Hepatocyte (in vitro differentiated cells): ENCODE measurements around the gene DUSP28. TPM values are rescaled to one million over a fixed set of nuclear protein-coding genes. Genes with fewer than 3 reads are reported as not detected.

Experiments used
- DNase-seq: peaks from one replicate; pipeline ENCODE4 v3.0.0-alpha.2; 2016; ENCODE audit warnings: low spot score
- H2AFZ ChIP-seq: fragments of 200-600 bp; sonication (generic); 2 replicates; pipeline ENCODE4 v1.6.0; 2016; ENCODE audit warnings: antibody characterized with exemption, mild to moderate bottlenecking
- H3K27ac ChIP-seq: fragments of 200-600 bp; sonication (generic); 2 replicates; pipeline ENCODE4 v1.5.1; 2016; ENCODE audit warnings: mild to moderate bottlenecking
- H3K27me3 ChIP-seq: fragments of 200-600 bp; sonication (generic); 2 replicates; pipeline ENCODE4 v1.6.1; 2016
- H3K36me3 ChIP-seq: fragments of 200-600 bp; sonication (generic); replicated peaks from 2 replicates; pipeline ENCODE4 v1.5.1; 2016; ENCODE audit warnings: low read depth; ENCODE audit not compliant: insufficient read depth
- H3K4me1 ChIP-seq: fragments of 200-600 bp; sonication (generic); 2 replicates; pipeline ENCODE4 v1.5.1; 2016; ENCODE audit warnings: mild to moderate bottlenecking, moderate library complexity; ENCODE audit not compliant: insufficient read depth
- H3K4me2 ChIP-seq: fragments of 200-600 bp; sonication (generic); 2 replicates; pipeline ENCODE4 v1.6.0; 2016
- H3K4me3 ChIP-seq: fragments of 200-600 bp; sonication (generic); 2 replicates; pipeline ENCODE4 v1.5.1; 2016; ENCODE audit warnings: mild to moderate bottlenecking
- H3K79me2 ChIP-seq: fragments of 200-600 bp; sonication (generic); 2 replicates; pipeline ENCODE4 v1.6.0; 2017; ENCODE audit warnings: mild to moderate bottlenecking
- H3K9me2 ChIP-seq: fragments of 200-600 bp; sonication (generic); replicated peaks from 2 replicates; pipeline ENCODE4 v1.6.0; 2017; ENCODE audit warnings: mild to moderate bottlenecking; ENCODE audit not compliant: insufficient read depth
- H3K9me3 ChIP-seq: fragments of 200-600 bp; sonication (generic); 2 replicates; pipeline ENCODE4 v1.5.1; 2016; ENCODE audit warnings: low read depth, mild to moderate bottlenecking
- H4K20me1 ChIP-seq: fragments of 200-600 bp; sonication (generic); 2 replicates; pipeline ENCODE4 v1.6.0; 2016; ENCODE audit warnings: mild to moderate bottlenecking; ENCODE audit not compliant: insufficient read depth, poor library complexity, severe bottlenecking
- EZH2 ChIP-seq: fragments of 200-600 bp; sonication (generic); IDR thresholded peaks from 2 replicates; pipeline ENCODE4 v1.6.1; 2016; ENCODE audit warnings: antibody characterized with exemption, mild to moderate bottlenecking, borderline replicate concordance
- EZH2phosphoT487 ChIP-seq: fragments of 200-600 bp; sonication (generic); IDR thresholded peaks from one replicate; pipeline ENCODE4 v1.6.1; 2018; ENCODE audit warnings: antibody characterized with exemption, mild to moderate bottlenecking, low read depth, moderate library complexity; ENCODE audit not compliant: unreplicated experiment, severe bottlenecking
- WGBS: methylation state at CpG from one replicate; pipeline ENCODE4 v1.1.6; 2016; ENCODE audit warnings: low lambda C conversion rate; ENCODE audit errors: missing lambda C conversion rate; 5-methylcytosine and 5-hydroxymethylcytosine counted together
- polyA plus RNA-seq: library from polyadenylated mRNA; unstranded; fragments of >200 nt; fragmentation: Nextera tagmentation; extraction: Ambion mirVana; gene quantifications from 2 replicates; pipeline ENCODE4 v1.2.1, GENCODE V29; 2016
- total RNA-seq: library from RNA; depleted of rRNA; stranded (reverse); fragments of >200 nt; gene quantifications from 2 replicates; pipeline ENCODE4 v1.2.3, GENCODE V29; 2014
- TF ChIP-seq, protein P1 (sequence below): fragments of 200-600 bp; sonication (generic); IDR thresholded peaks from 2 replicates; pipeline ENCODE4 v1.5.1; 2016; ENCODE audit warnings: antibody characterized with exemption, mild to moderate bottlenecking; ENCODE audit not compliant: poor library complexity

Gene DUSP28, protein sequence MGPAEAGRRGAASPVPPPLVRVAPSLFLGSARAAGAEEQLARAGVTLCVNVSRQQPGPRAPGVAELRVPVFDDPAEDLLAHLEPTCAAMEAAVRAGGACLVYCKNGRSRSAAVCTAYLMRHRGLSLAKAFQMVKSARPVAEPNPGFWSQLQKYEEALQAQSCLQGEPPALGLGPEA
- total RNA-seq, result 4.6 and 4.8 TPM in 2 replicates
- polyA plus RNA-seq, result 6.3 and 6.8 TPM in 2 replicates

DNA sequence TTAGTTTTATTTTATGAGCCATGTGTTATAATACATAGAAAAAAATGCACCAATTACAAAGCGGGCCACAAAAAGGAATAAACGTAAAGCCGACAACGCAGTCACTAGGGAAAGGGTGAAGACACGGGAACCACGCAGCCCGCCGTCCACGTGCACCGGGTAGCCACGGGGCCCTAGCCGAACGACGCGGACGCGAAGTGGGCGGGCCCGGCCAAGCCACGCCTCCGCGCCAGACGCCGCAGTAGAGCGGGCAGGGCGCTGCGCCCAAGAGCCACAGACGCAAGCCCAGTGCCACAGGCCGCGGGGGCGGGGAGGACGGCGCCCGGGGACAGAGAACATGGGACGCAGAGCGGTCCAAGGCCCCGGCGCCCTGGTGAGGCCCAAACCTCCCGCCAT, at the start of gene DUSP28:
Gene DUSP28 (plus strand): TSS at position 274 of the 396 bp plus-strand sequence. CDS start 328 bp downstream, outside the sequence.
- no peaks in the 10 kb centered on the region for H3K9me2 ChIP-seq
- peak; percentile 94 for DNase-seq
- peaks cover 18% of the 10 kb centered on the region for H4K20me1 ChIP-seq
- peak within 1 kb of the TSS; percentile 66 for H2AFZ ChIP-seq
- H3K4me1 ChIP-seq, result peaks cover 34% of the 10 kb centered on the region
- H3K4me3 ChIP-seq, result peak within 1 kb of the TSS; percentile 67
- WGBS, result 1% methylated on average over 28 of the region's 39 CpGs
- H3K4me2 ChIP-seq, result peak within 1 kb of the TSS; percentile 82
- no peaks in the 10 kb centered on the region for H3K27me3 ChIP-seq
- no peaks in the 10 kb centered on the region for H3K36me3 ChIP-seq
- H3K27ac ChIP-seq, result peak within 1 kb of the TSS; percentile 100
- TF ChIP-seq EZH2 (no peak), EZH2phosphoT487 (no peak)
- TF ChIP-seq, protein P1, sequence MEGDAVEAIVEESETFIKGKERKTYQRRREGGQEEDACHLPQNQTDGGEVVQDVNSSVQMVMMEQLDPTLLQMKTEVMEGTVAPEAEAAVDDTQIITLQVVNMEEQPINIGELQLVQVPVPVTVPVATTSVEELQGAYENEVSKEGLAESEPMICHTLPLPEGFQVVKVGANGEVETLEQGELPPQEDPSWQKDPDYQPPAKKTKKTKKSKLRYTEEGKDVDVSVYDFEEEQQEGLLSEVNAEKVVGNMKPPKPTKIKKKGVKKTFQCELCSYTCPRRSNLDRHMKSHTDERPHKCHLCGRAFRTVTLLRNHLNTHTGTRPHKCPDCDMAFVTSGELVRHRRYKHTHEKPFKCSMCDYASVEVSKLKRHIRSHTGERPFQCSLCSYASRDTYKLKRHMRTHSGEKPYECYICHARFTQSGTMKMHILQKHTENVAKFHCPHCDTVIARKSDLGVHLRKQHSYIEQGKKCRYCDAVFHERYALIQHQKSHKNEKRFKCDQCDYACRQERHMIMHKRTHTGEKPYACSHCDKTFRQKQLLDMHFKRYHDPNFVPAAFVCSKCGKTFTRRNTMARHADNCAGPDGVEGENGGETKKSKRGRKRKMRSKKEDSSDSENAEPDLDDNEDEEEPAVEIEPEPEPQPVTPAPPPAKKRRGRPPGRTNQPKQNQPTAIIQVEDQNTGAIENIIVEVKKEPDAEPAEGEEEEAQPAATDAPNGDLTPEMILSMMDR, result no peak
- peaks cover 66% of the 10 kb centered on the region for H3K79me2 ChIP-seq
- H3K9me3 ChIP-seq, result no peaks in the 10 kb centered on the region

DNA sequence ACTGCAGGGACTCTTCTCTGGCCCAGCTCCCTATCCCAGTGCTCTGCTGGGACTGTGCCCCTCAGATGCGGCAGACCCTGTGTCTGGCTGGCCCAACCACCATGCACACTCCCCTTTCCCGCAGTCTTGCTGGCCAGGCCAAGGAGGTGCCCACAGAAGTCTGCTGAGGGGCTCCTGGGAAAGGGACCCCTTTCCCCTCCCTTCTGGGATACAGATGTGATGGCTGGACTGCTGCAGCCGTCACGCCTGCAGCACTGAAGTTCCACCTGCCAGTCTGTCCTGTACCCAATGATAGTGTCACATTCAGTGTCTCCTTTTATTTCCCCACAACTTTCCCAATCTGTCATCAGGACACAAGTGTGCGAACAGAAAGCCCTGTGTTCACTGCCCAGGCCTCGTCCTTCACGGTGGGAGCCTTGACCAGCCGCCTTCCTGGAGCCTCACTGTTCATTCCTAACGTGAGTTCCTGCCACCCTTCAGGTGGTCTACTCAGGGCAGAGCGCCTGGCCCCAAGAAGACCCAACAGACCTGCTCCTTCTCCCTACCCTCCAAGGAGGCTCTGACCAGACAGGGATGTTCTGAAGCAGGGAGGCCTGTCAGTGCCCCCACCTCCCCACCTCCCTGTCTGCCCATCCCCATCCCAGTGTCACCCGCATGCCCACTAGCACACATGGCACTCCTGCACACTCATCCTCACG, 49.5 kb upstream of the DUSP28 start:
- DNase-seq, result no peak
- Histone ChIP-seq H3K79me2 (no peaks in the 10 kb centered on the region), H4K20me1 (no peaks in the 10 kb centered on the region), H3K4me2 (no peak overlapping the region), H3K9me2 (no peaks in the 10 kb centered on the region), H2AFZ (no peak overlapping the region), H3K36me3 (no peaks in the 10 kb centered on the region), H3K27me3 (no peaks in the 10 kb centered on the region), H3K9me3 (no peaks in the 10 kb centered on the region), H3K4me3 (no peak overlapping the region), H3K27ac (no peak overlapping the region), H3K4me1 (no peaks in the 10 kb centered on the region)
- 97% methylated on average over 12 of the region's 12 CpGs for WGBS
- TF ChIP-seq EZH2 (no peak), EZH2phosphoT487 (no peak)
- TF ChIP-seq, protein P1, result no peak

DNA sequence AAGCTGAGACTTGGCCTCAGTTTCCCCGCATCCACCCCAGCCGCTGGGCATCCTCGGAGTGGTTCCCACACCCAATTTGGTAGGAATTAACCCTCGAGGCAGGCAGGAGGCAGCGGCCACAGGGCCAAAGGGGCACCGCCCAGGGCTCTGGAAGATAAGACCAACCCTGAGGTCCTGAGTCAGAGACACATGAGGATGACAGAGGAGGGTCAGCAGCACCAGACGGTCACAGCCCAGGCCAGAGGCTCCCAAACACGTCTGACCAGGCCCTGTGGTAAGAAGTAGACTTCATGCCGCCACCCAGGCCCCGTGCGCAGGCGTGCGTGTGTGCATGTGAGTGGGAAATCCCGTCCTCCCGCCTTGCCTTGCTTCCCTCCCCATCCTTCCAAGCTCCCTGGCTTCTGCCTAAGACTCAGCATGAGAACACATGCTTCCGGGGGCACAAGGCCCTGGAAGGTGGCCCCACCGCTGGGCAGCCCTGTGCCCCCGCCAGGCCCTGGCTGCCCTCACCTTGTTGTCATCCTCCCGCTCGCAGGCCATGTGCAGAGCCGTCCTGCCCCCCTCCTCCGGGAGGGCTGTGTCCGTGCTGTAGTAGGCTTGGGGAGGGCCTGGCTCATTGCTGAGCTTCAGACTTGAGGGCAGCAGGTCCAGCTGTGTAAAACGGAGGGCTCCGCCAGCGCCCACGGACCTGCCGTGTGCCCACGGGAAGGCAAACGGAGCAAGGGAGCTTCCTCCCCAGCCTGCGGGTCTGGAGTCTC, 48.6 kb upstream of the DUSP28 start:
- DNase-seq, result no peak

DNA sequence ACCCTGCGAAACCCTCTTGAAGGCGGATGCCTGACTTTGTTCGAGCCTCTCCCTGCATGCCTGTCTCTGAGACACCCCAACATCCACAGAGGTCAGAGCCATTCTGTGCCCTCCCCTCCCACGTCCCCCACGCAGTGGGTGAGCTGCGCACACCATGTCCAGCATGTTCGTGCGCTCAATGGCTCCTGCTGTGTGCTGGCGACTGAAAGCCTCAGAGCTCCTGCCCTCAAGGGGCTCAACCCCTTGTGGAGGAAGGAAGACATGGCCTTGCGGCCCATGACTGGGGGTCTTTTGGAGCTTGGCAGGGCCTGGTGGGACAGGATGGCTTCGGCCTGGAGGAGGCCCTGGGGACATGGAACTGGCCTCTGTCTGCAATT, 48.1 kb upstream of the DUSP28 start:
- Histone ChIP-seq H3K4me1 (no peaks in the 10 kb centered on the region), H2AFZ (no peak overlapping the region), H3K27ac (no peak overlapping the region), H3K9me3 (no peaks in the 10 kb centered on the region), H3K27me3 (no peaks in the 10 kb centered on the region), H3K79me2 (no peaks in the 10 kb centered on the region), H3K4me2 (no peak overlapping the region), H4K20me1 (no peaks in the 10 kb centered on the region), H3K36me3 (no peaks in the 10 kb centered on the region), H3K9me2 (no peaks in the 10 kb centered on the region), H3K4me3 (no peak overlapping the region)
- 97% methylated on average over 11 of the region's 11 CpGs for WGBS
- no peak for TF ChIP-seq EZH2phosphoT487
- TF ChIP-seq EZH2, result no peak
- TF ChIP-seq, protein P1, result no peak
- DNase-seq, result no peak

More for the DNA sequence above, 48.6 kb upstream of the DUSP28 start:
- no peak for TF ChIP-seq EZH2phosphoT487
- 96% methylated on average over 31 of the region's 31 CpGs for WGBS
- Histone ChIP-seq H4K20me1 (no peaks in the 10 kb centered on the region), H3K4me3 (no peak overlapping the region), H3K4me1 (no peaks in the 10 kb centered on the region), H3K36me3 (no peaks in the 10 kb centered on the region), H2AFZ (no peak overlapping the region), H3K9me3 (no peaks in the 10 kb centered on the region), H3K4me2 (no peak overlapping the region), H3K79me2 (no peaks in the 10 kb centered on the region), H3K27ac (no peak overlapping the region), H3K9me2 (no peaks in the 10 kb centered on the region), H3K27me3 (no peaks in the 10 kb centered on the region)
